GM18526 (cell line): ENCODE measurements around the gene IFNE.

Experiments
- POLR2A ChIP-seq: IDR thresholded peaks from 3 replicates; pipeline ENCODE4 v1.6.1; 2011; ENCODE audit not compliant: insufficient read length; ENCODE audit errors: extremely low read depth

The IFNE gene

GRCh38 chr9:21450733-21451394 lies 31.2 kb downstream of the IFNE start:
- no peak for TF ChIP-seq POLR2A

- no peak for TF ChIP-seq POLR2A
These were observed 38.1 kb downstream of the IFNE start for GRCh38 chr9:21443849-21444625.

GRCh38 chr9:21440139-21440538 lies 42.0 kb downstream of the IFNE start, which contains the start of gene IFNA1:
IFNA1 (plus strand) TSS chr9:21440439; CDS start chr9:21440508, 69 bp downstream.
- TF ChIP-seq POLR2A, result no peak

- no peak for TF ChIP-seq POLR2A
These were observed 47.7 kb downstream of the IFNE start for GRCh38 chr9:21434202-21435014.

- no peak for TF ChIP-seq POLR2A
These were observed 49.3 kb downstream of the IFNE start for GRCh38 chr9:21432672-21433425.
